Hindlimb muscle (tissue), 1 donor: ENCODE results near the gene DUSP3. TPM values are rescaled to one million over a fixed set of nuclear protein-coding genes. Genes with fewer than 3 reads are reported as not detected.
A peak's percentile ranks its signal among the peaks of the same experiment; 100 is the strongest.
"Not testable (repeated sequence)": the region's sequence is repeated elsewhere in the genome, so short reads cannot be mapped to it uniquely, and the experiment has no call there.

Experiments used
- DNase-seq: peaks from one replicate; pipeline ENCODE4 v3.0.0-alpha.2; 2013
- polyA plus RNA-seq: library from polyadenylated mRNA; unstranded; fragments of 120-200 nt; gene quantifications from one replicate; pipeline ENCODE4 v1.2.1, GENCODE V29; 2013; ENCODE audit not compliant: insufficient read length

DUSP3 gene
- polyA plus RNA-seq, 1 donor = 81.0 TPM

- no peak for DNase-seq
These were observed 22.0 kb upstream of the DUSP3 start for GRCh38 chr17:43800736-43801135.

DNA sequence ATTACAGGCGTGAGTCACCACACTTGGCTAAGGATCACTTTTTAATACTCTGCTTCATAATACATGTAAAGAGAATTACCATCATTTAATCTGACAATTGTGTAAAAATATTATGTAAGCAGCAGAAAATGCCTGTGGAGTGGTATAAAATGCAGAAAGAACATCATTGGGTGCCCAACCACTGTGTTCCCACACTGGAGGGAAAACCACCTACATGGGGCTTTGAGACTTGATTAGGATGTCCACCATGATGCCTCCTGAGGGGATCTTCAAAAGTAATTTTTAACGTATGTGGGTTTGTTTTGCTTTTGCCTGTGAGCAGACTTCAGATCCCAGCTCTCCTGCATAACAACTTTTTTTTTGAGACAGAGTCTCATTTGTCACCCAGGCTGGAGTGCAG lies 20.3 kb upstream of the DUSP3 start:
- no peak for DNase-seq

DNA sequence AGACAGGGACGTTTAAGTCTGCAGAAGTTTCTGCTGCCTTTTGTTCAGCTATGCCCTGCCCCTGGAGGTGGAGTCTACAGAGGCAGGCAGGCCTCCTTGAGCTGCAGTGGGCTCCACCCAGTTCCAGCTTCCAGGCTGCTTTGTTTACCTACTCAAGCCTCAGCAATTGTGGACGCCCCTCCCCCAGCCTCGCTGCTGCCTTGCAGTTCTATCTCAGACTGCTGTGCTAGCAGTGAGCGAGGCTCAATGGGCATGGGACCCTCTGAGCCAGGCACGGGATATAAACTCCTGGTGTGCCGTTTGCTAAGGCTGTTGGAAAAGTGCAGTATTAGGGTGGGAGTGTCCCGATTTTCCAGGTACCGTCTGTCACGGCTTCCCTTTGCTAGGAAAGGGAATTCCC lies 19.2 kb upstream of the DUSP3 start:
- DNase-seq = not testable (repeated sequence)

- not testable (repeated sequence) for DNase-seq
These were observed 13.9 kb upstream of the DUSP3 start for GRCh38 chr17:43792668-43793067.

- DNase-seq = no peak
These were observed 12.8 kb upstream of the DUSP3 start for GRCh38 chr17:43791589-43791988.

GRCh38 chr17:43790311-43790940 lies 11.6 kb upstream of the DUSP3 start:
- DNase-seq = no peak

GRCh38 chr17:43789482-43789881 lies 10.7 kb upstream of the DUSP3 start:
- no peak for DNase-seq

DNA sequence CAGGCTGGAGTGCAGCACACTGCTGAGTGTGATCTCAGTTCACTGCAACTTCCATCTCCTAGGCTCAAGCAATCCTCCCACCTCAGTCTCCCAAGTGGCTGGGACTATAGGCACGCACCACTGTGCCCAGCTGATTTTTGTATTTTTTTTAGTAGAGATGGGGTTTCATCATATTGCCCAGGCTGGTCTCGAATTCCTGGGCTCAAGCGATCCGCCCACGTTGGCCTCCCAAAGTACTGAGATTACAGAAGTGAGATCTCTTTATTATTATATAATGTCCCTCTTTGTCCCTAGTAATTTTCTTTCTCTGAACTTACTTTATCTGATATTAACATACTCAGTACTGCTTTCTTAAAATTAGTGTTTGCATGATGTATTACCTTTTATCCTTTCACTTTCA lies 9.8 kb upstream of the DUSP3 start:
- DNase-seq = no peak

GRCh38 chr17:43787728-43788127 lies 9.0 kb upstream of the DUSP3 start:
- no peak for DNase-seq

DNA sequence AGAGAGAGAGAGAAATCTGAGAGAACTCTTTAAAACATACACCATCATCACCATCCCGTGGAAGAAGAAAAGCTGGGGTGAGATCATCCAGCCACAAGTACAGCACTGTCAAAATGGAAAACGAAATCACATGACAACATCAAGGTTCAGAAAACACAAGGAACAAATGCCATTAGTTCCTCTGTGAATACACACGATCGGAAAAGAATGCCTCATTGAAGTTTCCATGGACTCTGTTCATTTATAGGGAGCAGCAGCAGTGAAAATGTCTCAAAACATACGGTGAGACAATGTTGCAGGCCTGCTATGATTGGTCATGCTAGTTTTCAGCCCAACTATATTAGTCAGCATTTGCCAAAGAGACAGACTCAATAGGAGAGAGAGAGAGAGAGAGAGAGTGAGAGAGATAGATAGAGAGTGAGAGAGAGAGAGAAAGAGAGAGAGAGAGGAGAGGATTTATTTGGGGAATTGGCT lies 5.9 kb upstream of the DUSP3 start:
- DNase-seq = peak; percentile 40

- DNase-seq = no peak
These were observed 5.3 kb upstream of the DUSP3 start for GRCh38 chr17:43784068-43784467.

- DNase-seq = no peak
These were observed 4.3 kb upstream of the DUSP3 start for GRCh38 chr17:43782913-43783680.

GRCh38 chr17:43780135-43780534 lies 1.4 kb upstream of the DUSP3 start, which contains the start of gene CFAP97D1:
CFAP97D1 (plus strand) TSS chr17:43780435; CDS start chr17:43780463, 28 bp downstream.
- DNase-seq = no peak

GRCh38 chr17:43779145-43780125 lies 658 bp upstream of the DUSP3 start:
- no peak for DNase-seq

DNA sequence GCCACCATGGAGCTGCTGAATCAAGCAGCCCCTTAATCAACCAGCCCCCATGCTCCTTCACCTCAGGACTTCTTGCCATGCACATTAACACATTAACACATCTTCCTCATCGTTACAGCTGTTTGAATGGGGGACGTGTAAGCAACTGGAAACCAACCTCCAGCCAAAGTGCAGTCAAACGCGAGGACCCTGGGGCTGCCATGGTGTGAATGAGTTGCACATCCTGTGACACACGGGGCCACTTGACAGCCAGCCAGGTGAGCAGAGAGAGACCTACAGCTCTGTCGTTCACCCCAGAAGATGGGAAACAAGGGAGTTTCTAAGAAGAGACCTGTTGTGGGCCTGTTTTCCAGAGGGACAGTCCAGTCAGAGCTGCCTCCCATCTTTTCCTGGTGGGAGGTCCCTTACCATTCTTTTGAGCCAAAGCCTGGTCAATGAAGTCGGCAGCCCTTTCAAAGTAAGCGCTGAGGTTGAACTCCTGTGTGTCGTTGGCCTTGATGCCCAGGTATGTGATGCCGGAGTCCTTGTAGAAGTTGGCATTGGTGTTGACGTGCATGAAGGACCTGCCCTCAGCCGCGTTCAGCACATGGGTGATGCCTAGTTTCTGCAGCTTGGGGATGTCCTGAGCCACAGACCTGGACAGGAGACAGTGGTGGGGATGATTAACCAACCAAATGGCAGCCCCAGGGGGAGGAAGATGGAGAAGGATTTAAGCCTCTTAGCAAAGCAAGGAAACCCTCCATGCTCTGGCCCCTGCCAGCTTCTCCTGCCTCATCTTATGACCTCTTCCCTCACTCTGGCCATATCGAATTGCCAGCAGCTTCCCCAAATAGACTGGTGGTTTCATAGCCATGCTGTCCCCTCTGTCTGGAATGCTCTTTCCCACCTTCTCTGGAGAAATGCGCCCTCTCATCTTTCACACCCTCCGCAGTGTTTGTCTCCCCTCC lies 4.2 kb downstream of the DUSP3 start:
- DNase-seq = no peak

GRCh38 chr17:43772877-43773648 lies 5.7 kb downstream of the DUSP3 start:
- DNase-seq = peak; percentile 21

- DNase-seq = no peak
These were observed 7.3 kb downstream of the DUSP3 start for GRCh38 chr17:43771463-43771862.

DNA sequence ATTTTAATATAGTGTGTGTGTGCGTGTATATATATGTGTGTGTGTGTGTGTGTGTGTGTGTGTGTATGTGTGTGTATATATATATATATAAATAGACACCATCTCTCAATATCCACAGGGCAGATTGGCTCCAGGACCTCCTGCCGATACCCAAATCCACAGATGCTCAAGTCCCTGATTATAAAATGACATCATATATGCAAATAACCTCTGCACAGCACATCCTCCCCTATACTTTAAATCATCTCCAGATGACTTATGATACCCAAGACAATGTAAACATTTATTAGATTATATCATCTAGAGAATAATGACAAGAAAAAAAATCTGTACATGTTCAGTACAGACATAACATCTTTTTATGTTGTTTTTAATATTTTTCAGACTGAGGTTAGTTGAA lies 7.8 kb downstream of the DUSP3 start:
- no peak for DNase-seq

DNA sequence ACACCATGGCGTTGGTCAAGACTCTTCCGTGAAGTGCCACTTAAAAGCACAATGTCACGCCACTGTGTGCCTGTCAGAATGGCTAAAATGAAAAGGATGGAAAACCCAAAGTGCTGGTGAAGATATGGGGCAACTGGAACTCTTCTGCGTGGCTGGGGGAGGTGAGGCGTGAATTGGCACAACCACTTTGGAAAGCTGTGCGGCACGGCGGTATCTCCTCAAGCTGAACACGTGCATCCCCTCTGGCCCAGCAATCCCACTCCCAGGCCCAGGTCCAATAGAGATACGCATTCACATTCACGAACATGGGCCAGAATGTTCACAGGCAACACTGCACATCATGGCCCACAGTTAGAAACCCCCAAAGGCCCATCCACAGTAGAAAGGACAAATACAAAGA lies 8.9 kb downstream of the DUSP3 start:
- DNase-seq = no peak

GRCh38 chr17:43769426-43769825 lies 9.4 kb downstream of the DUSP3 start:
- DNase-seq = no peak

GRCh38 chr17:43768943-43769342 lies 9.8 kb downstream of the DUSP3 start:
- DNase-seq = no peak
